NT2/D1 (cell line): ENCODE data around the gene SDCCAG8.

ENCODE experiments used
- SUZ12 ChIP-seq: IDR thresholded peaks from 2 replicates; pipeline ENCODE4 v1.6.1; 2011; ENCODE audit not compliant: insufficient read length, insufficient read depth; ENCODE audit errors: extremely low read depth
- YY1 ChIP-seq: IDR thresholded peaks from 2 replicates; pipeline ENCODE4 v1.6.1; 2011; ENCODE audit not compliant: insufficient read length, insufficient read depth
- ZNF274 ChIP-seq: IDR thresholded peaks from 2 replicates; pipeline ENCODE4 v1.6.1; 2011; ENCODE audit warnings: mild to moderate bottlenecking, low read depth, low read length

DNA sequence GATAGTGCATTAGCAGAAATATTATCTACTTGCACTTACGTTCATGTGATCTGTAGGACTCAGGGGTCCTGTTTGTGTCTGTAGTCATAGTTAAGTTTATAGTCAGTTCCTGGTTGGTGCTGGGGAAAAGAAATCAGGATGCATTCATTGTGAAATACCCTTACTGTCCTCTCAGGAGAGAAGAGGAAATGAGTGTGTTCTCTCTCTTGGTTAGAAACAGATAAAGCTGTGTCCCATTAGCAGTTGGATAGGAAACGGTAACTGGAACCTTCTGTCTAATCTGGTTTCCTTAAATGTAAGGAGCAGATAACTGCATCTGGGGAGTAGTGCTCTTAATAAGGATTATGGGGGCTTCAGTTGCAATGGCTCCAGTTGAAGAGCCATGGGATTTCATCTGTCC is 8.9 kb downstream of the SDCCAG8 start:
- no peak for TF ChIP-seq ZNF274
- no peak for TF ChIP-seq YY1
- no peak for TF ChIP-seq SUZ12
